Activated CD4-positive, CD25-positive, alpha-beta regulatory T cell treated with anti-CD3 and anti-CD28 coated beads, Interleukin-2, amount 50 U/mL, for 24 hours (primary cell): ENCODE data around the gene KLHL29.

Source experiments
- ATAC-seq, 2 donors: fragments of 150-1000 bp; cut with Tn5 transposase; one replicate each; pipeline ENCODE4 v1.10.0; 2021; ENCODE audit warnings: mild to moderate bottlenecking in 1 of 2, moderate library complexity in 1 of 2

KLHL29 gene

DNA sequence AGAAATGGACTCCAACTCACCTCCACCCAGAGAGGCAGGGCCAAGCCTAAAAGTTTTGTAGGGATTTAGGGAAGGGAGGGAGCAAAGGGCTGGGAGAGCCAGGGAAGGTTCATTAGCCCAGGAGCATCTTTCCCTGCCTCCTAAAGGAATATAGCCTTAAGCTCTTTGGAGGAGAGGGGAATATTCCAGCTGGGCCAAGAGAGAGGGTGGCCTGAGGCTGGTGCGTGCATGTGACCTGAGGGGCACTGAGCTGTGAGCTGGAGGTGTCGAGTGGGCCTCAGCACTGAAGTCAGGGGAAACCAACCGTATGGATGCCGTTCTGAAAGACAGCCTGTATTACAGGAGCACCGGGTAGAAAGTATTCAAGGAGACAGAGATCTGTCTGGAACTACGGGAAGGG is 112.6 kb downstream of the KLHL29 start:
- ATAC-seq, result no peak

DNA sequence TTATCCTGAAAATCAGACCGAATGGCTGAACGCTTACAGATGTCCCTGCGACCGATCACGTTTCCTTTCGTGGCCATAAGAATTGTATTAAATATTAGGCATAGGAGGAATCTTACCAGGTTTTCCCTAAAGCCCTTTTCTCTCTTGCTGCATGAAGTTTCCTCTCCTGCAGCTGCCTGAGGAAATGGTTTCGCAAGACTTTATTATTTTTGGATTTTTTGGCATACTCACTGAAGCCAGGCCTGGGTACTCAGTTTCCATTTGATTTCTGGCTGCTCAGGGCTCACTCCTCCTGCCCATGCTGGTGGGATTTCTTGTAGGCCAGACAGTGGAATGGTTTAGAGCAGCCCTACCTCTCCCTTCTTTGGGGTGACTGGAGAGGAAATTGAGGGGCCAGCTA is 114.0 kb downstream of the KLHL29 start:
- ATAC-seq, result no peak

DNA sequence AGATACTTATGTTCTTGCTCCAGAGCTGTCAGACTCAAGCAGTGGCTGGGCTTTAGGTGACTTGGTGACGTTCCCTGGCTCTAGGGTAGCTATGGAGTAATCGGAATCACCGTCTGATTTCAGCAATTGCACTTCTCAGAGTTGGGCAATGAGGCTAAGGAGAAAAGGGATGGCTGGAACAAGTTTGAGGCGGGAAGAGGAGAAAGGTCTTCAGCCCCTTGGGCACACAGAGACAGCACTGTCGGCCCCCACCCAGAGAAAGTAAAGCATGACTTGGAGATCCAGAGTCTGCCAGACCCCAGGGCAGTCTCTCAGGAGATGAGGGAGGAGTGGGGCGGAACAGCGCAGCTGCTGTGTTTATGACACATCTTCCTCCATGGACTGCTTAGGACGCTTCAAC is 114.5 kb downstream of the KLHL29 start:
- ATAC-seq, result no peak

DNA sequence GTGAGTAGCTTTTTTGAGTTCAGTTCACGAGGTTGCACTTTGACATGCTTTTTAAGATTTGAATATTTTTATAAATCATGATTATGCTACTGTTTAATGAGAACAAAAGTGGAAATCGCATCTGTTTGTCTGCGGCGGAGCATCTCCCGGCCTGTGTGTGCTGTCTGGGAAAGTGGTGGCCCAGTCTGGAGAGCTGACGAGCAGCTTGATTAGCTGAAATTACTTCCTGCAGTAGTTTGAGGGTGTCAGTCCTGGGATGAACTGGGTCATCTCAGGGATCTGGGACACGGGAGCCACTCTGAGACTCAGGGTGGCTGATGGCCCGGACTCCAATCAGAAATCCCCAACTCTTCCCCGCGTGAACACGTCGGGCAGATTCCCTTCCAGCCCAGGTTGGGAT is 115.9 kb downstream of the KLHL29 start:
- ATAC-seq, result no peak

DNA sequence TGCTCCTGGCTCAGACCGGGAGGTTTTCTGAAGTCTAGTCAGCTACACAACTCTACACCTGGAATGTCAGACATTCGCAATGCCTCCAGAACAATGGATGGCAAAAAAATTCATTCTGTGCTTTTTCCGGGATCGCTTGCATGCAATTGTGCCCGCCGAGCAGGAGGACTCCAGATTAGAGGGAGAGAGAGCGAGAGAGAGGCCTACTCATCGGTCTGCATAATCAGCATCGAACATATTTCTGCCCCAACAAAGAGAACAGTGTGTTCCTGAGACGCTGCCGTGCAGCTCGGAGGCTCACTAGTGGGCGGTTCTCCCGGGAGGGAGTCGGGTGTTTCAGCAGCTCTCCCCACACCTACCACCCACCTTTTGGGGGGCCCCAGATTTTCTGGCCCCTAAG is 117.1 kb downstream of the KLHL29 start:
- no peak for ATAC-seq

DNA sequence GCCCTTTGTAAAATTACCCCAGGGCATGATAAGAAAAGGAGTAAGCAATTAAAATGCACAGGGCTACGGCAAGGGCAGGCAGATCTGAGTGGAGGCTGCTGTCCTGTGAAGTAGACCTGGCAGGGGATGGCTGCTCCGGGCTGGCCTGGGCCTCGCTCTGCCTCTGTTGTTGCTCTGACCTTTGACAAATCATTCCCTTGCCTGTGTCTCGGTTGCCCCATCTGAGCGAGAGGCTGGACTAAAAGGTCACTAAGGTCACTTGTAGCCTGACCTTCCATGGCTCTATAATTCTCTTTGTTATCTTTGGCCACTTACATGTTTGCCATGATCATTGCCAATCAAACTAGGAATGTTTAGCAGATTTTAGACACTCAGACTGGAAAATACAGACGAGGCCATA is 118.1 kb downstream of the KLHL29 start:
- no peak for ATAC-seq

DNA sequence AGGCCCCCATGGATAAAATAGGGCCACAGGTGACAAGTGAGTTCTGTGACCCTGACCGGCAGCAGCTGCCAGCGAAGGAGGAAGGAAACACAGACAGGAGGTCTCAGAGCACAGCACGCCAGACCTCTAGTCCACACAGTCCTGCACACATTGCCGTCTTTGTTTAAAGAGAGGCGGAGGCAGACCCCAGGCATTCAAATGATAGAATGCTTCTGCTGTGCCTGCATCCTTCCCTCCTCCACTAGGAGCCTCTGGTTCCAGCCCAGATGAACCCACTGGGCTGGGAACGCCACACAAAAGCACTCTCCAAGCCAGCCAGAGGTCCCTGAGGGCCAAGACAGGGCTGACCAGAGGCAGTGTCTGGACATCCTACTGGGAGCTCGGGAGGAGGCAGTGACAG is 118.7 kb downstream of the KLHL29 start:
- no peak for ATAC-seq

DNA sequence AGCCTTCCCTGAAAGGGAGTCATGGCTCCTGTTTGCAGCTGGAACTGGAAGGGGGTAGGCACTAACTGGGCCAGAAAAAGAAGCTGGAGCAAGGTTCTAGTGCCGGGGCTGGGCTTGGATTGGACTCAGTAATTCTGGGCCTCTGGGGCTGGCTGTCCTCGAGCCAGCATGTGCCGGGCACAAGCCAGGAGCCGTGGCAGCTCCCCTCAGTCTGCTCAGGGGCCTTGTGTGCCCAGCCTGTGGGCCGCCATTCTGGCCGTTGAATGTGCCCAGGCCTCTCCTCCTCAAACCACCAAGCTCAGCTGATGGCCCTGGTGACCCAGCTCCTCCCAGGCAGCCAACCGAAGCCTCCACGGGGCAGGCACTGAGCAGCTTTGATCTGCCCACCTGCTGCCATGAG is 119.6 kb downstream of the KLHL29 start:
- no peak for ATAC-seq

DNA sequence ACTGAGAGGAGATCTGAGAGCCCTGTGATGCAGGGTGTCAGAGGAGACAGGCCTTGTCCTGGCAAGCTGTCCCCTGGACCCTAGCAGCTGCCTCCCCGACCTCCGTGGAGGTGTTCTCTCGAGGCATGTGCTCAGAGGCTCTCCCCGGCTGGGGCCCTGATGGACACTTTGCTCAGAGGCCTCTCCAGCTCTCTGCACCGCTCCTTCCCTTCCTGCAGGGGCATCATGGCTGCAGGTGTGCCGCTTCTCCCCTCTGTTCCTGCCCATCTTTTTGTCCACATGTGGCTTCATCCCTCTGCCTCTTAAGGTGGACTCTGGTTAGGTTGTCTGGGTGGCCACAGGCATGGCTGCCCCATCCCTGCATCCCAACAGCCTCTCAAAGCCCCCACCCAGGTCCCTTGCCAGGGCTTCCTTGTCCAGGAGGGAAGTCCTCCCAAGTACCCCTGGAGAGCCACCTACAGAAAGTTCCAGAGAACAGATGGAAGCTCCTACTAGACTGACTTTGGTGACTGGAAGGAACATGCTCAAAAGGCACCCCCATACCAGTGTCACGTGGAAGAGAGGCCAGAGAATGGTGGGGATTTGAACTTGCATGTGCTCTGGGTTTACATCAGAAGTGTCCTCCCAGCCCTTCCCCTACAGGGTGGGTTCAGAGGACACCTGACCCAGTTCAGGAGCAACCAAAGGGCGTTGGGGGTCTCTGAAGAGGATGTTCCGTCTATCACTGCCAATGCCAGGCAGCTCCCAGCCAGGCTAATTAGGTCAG is 120.4 kb downstream of the KLHL29 start:
- ATAC-seq, result no peak

DNA sequence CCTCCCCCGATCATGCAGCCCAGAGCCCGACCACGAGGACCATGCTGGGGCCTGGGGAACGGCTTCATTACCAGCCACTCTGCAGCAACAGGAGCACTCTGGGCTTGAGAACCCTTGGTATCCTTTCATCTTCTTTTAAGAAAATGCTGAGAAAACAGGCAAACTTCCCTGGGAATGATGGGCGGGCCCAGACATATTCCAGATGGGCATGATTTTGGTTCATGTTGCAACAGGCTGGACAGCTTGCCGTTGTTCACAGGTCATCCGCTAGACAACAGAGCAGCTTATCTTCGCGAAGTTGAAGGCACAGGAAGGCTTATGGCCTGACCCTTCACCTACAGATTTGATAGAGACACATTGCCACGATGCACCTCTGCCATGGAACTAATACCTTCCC is 121.0 kb downstream of the KLHL29 start:
- ATAC-seq, result no peak

DNA sequence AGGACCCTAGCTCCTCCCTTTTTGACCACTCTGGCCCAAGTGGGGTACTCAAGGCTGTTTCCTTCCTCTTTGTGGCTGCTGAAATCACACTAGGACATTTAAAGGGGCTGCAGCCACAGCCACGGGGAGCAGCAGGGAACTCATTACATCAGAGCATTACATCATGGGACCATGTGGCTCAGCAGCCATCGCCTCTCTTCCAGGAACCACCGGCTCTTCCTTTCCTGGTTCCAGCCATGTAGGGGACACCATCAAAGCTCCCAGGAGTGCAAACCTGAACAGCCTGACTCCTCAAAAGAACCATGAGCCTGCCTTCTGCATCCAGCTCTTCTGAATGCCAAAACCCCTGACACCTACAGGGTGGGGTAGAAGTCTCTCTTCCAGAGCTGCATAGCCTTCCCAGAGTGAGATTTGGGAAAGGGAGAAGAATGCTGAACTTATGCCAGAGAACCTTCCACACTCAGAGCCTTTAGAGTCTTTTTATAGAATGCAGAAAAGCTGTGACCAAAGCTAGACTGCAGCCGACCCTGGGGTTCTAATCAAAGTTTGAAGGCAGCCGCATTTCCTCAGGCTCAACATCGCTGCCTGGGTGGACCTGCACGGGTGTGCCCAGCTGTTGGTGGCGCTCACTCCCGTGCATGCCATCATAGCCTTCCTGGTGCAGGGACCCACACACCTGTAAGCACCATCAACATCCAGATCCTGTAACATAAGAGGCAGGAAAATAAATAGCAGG is 121.7 kb downstream of the KLHL29 start:
- ATAC-seq, result no peak

DNA sequence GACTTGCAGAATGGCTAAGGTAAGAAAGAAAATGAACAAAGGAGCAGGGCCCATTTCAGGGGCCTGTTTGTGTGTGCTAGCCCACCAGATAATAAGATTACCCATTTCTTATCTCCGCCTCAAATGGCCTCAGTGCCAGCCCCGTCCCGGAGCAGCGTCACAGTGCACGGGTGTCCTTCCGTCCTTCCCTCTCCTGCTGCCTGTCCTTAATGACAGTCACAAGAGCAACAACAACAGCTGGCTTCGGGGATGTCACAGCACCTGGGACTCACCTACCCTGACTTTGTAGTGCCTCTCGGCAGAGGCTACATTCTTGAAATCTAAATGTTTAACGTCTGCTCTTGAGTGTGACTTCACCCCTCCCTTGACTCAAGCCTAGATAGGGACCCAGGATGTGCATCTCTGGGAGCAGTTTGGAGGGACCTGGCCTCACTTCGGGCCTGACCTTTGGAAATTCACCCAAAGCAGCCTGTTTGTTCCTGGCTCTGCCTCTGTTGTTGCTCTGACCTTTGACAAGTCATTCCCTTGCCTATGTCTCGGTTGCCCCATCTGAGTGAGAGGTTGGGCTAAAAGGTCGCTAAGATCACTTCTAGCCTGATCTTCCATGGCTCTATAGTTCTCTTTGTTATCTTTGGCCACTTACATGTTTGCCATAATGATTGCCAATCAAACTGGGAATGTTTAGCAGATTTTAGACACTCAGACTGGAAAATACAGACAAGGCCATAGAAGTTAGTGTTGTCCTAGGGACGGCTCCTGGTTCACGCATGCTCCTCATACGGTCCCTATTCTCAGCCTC is 122.5 kb downstream of the KLHL29 start:
- ATAC-seq, result no peak

DNA sequence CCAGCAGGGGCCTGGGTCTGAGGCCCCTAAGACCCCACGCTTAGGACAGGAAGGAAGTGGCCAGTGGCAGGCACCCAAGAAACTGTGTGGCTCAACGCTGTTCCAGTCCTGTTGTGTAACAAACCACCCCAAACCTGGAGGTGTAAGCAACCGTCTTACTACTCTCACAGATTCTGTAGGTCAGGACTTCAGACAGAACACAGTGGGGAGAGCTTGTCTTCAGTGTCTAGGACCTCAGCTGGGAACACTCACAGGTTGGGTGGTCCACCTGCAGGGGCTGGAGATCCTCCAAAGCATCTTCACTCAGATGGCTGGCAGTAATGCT is 123.0 kb downstream of the KLHL29 start:
- no peak for ATAC-seq

DNA sequence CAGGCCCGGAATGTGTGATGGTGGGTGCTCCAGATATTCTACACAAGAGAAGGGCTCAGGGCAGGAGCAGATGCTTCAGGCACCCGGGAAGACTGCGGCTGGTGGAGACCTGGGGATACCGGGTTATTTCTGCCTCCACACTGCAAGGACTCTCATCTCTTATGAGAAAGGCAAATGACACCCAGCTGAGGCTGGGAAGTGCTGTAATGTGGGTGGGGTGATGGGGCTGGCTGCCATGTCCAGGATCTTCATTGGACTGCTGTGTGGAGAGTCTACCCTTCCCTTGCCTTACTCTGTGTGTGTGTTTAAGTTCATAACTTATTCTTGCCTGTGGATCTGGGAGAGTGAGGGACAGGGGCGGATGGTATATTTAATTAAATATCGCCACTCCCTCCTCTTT is 124.1 kb downstream of the KLHL29 start:
- ATAC-seq, result no peak

DNA sequence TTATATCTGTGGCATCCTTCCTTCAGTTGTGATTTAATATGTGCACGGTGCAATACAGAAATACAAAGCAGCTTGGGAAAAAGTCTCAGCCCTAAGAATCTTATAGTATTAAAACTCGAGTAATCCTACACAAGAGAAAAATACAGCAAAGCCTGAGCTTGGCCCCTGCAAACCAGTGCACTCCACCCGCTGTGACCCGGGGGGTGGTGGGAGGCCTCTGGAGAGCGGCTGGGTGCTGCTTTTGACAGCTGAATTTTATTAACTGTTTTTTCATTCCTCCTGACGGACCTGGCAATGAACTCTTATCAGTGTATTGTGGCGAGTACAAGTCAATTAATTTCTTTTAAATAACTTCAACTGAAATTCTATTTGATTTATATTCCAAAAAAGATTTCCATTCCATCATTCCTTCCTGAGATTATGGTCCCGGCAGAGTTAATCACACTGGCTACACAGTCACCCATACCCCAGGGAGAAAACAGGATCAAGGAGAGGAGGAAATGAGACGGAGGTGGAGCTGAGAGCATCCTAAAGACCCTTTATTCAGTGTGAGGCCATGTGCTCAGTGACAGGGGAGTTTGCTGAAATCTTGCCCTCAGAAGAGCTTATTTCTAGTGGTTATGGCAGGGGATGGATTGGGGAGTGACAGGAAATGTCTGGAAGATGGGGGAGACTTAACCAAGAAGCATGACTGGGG is 124.8 kb downstream of the KLHL29 start:
- no peak for ATAC-seq

DNA sequence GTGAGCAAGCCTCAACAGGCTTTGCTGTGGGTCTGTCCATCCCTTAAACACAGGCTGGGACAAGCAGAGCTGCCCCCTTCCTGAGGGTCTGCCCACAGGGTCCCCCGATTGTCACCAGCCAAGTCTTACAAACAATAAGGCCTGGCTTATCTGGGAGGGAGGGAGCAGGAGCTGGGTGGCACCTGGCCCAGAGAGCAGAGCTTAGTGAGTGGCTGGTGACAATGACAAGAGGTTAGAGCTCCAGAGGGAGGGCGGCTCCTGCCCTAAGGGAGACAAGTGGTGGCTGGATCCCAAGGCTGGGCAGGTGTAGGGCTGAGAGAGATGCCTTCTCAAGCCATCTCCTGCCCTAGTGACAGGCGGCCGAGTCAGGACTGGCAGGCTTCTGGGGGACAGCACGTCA is 125.5 kb downstream of the KLHL29 start:
- ATAC-seq, result no peak

DNA sequence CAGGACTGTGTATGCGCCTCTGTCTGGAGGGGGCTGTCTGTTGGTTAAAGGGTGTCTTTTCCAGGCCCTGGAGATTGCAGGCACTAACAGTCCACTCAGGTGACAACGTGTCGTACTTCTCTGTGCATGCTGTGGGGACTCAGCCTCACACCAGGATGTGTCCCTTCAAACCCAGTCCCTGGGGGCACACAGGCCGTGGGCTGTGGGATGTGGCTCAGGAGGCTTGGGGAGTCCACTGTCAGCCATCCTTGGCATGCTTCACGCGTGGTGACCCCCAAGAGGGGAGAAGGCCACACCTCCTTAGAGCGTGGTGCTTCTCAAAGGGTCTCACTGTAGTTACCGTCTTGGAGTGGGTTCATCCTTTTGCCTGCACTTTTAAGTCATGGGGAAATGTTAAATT is 127.8 kb downstream of the KLHL29 start:
- ATAC-seq, result no peak

DNA sequence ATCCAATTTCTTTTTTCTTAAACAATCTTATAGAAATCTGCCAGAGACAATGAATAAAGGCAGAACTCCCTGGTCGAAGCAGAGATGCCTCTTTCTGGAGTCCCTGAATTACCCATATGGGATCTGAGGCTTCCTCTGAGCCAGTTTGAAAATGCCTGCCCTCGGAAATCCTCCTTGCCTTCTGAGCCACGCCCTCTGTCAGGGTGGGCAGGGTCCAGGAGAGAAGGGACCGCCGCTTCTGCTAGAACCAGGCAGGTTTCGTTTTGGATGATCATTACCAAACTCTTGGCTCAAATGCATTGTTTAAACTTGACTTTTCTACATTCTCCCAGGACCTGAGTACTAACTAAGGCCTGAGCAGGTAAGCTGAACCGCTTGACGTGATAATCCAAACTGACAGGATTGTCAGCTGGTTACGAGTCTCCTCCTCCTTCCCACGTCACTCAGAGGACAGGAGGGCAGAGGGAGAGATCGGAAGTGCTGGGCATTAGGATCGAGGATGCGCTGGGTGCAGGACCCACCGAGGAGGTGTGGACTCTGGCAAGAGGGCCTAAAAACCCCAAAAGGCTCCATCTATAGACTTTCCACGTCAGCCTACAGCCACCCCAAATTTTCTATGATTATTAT is 128.4 kb downstream of the KLHL29 start:
- ATAC-seq, result no peak

DNA sequence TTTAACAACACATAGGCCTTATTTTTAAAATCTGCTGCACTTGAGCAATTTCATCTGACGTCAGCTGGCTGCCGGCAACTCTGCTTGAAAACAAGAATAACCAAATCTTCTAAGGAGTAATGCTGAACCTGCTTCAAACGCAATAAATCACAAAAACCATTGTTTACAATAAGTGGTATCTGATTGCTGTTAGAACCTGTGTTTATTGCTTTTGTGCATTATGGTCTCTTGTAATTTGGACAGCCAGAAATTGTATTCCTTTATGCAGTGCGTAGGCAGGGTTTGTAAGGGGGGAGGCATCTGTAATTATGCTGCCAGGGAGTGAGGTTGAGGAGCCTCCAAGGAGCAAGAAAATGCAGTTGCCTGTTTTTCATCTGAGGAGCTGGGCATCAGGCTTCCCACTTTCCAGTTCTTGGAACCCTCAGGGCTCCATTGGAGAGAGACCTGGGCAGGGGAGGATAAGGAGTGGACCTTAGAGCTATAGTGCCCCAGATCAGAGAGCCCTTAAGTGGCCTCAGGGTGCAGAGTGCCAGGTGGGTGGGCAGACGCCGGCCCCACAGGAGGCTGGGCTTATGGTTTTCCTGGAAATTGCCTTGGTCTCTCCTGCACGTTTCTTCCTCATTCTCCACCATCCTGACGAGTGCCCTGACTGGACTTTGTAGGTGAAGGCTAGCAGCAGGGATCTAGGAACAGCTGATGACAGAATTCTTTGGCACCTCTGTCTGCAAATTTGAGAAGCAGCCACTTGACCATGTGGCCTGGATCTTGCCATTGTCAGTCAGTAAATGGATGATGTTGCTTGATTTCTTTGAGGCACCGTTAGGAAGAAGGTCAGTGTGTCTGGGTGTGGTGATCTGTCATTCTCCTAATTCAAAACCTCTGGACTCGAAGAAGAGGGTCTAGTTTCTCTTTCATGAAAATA is 129.2 kb downstream of the KLHL29 start:
- ATAC-seq, result no peak

DNA sequence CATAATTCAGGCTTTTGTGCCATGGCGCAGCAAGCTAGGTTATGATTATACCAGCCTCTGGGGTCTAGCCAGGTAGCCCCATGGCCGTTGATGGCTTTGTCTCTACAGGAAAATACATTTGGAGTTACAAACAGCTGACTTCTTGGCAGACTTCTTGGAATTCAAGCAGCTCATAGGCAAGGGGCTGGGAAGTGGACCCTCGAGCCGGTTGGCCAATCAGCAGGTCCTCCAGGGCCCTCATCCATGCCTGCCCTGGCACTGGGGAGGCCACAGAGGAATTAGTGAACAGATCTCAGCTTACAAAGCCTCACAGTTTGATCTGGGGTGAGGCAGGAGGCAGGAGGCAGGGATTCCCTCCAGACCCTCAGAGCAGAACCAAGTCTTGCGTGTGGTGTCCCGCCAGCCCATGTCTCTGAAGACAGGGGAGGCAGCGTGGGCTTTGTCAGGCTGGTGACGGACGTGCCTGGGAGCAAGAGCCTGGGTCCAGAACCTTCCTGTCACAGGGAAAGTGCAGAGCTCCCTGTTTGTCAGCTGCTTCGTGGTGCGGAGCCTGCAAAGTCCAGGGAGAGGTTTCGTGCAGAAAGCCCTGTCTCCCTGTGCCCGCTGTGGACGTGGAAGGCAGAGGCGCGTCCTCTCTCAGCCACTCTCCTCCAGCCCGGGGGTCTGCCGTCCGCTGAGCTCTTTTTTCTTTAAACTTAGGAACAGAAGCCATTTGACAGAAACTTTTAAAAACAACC is 131.7 kb downstream of the KLHL29 start:
- ATAC-seq, result no peak
